ENCODE measurements around the gene PCNX2. TPM values are rescaled to one million over a fixed set of nuclear protein-coding genes. Genes with fewer than 3 reads are reported as not detected.

The PCNX2 gene
- 30.3 and 46.5 TPM in 2 replicates for total RNA-seq

DNA sequence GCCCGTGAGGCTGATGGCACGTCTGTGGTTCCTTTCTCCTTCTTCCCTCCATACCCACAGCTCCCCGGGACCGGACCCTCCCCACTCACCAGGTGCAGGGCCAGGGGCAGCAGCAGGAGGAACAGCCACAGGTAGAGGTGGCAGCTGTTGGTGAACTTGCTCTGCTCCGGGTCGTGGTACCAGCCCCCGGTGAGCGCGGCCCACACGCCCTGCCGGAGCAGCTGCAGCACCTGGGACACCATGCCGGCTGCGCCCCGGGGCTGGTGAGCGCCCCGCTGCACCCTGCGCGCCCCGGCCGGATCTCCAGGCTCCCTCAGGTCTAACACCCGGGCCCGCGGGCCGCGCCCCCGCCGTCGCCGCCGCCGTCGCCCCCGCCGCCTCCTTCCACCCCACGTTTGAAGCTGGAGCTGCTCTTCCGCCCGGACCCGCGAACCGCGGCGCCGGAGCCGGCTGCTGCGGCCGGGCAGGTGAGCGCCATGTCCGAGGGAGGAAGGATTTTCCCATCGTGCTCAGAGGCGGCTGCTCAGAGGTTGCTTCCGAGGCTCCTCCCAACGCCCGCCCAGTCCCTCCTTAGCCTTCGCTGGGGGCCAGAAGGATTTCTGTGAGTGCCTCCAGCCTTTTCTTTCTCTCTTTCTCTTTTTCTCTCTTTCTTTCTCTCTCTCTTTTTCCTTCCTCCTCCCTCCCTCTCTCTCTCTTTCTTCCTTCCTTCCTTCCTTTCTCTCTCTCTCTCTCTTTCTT, at the start of gene PCNX2:
Gene PCNX2 (minus strand): TSS at position 489 of the 738 bp plus-strand sequence. CDS start 247 bp downstream, at position 242.

DNA sequence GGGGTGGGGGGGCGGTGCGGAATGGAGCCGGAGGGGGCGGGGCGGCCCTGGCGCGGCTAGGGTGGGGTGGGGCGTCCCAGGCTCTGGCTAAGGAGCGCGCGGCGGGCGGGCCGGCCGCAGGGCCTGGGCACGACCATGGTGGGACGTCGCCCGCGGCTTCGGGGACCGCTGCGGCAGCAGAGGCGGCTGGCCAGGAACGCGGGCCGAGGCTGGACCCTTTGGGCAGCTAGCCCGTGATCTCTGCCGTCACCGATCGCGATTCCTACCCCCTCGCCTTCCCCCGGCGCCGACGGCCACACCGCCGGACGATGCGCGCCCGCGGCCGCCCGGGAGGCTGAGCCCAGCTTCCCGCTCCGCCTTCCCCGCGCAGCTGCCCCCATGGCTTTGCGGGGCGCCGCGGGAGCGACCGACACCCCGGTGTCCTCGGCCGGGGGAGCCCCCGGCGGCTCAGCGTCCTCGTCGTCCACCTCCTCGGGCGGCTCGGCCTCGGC, 32.2 kb upstream of the PCNX2 start, which contains the start of gene MAP3K21:
Gene MAP3K21 (plus strand): TSS at position 74 of the 491 bp plus-strand sequence. CDS start 305 bp downstream, at position 379.

DNA sequence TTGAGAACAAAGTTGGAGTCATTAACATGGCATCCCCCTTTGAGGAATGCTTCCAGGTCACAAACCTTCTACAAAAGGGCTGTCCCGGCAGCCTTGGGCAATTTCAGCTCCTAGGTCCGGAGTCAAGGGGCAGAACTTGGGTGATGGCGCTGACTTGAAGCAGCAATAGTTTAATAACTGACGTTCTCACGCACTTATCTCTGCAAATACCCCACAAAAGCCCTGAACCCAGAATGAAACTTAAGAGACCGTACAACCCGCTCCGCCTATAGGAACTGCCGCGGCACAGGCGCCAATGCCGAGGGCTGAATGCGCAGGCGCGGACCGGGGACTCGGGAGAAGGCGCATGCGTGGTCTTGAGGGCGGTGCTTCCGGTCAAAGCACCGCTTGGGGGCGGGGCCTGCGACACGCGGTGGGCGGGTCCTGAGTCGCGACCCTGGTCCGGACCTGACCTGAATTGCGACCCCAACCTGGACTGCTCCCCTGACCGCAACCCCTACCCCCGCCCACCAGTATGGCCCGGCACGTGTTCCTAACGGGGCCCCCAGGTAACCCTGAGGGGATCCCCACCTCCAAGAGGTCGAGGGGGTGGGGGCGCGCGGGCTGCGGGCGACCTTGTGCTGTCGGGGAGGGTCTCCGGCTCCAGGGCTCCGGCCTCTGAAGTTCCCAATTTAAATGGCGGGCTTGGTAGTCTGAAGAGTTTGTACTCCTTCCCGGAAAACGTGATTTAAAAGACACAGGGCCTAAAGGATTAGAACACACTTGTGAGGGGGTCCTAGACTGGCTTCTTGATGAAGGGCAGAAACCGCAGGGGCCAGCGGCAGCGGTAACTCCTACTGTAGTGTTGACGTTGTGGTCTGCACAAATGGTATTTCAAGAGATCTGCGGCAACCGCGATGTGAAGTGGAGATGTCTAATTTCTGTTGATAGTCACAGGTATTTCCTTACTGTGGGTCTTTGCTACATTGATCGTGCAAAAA, 345.0 kb downstream of the PCNX2 start, which contains the start of gene NTPCR:
Gene NTPCR (plus strand): TSS at position 415 of the 980 bp plus-strand sequence. CDS start 100 bp downstream, at position 515.

Other genes starting within 250 kb of the PCNX2 start
- 9.9 and 10.3 TPM in 2 replicates for gene MAP3K21, start 32.0 kb upstream of the PCNX2 start, total RNA-seq

All from nasal cavity respiratory epithelium epithelial cell of viscerocranial mucosa (primary cell).